HepG2 (cell line): ENCODE measurements around the gene THADA.

ENCODE experiments used
- ATM ChIP-seq: fragments of 450-650 bp; IDR thresholded peaks from 2 replicates; pipeline ENCODE4 v1.7.1; 2017; ENCODE audit warnings: mild to moderate bottlenecking, borderline replicate concordance
- CTCF ChIP-seq: sonication (generic); formaldehyde crosslinking; IDR thresholded peaks from 2 replicates; pipeline ENCODE4 v1.5.0; 2020; ENCODE audit warnings: mild to moderate bottlenecking, missing genetic modification reagents, moderate library complexity
- EZH2 ChIP-seq: conservative IDR thresholded peaks from 2 replicates; pipeline ENCODE4 v1.6.1; 2012; ENCODE audit warnings: mild to moderate bottlenecking, low read depth, low read length, moderate library complexity
- MIER3 ChIP-seq: IDR thresholded peaks from 2 replicates; pipeline ENCODE4 v1.6.1; 2016; ENCODE audit warnings: missing compliant biosample characterization, borderline replicate concordance
- POLR2A ChIP-seq, 2 experiments: IDR thresholded peaks; 2 replicates each; pipeline ENCODE4 v1.6.1; 2011; ENCODE audit warnings: low read depth in 2 of 2, low read length in 2 of 2, mild to moderate bottlenecking in 1 of 2, moderate library complexity in 1 of 2; ENCODE audit not compliant: insufficient read depth in 1 of 2
- TBL1XR1 ChIP-seq: fragments of 150-350 bp; IDR thresholded peaks from 2 replicates; pipeline ENCODE4 v1.6.1; 2014; ENCODE audit warnings: borderline replicate concordance, low read length; ENCODE audit not compliant: partially characterized antibody
- TMF1 ChIP-seq: sonication (generic); formaldehyde crosslinking; IDR thresholded peaks from 2 replicates; pipeline ENCODE4 v1.8.1; 2022; ENCODE audit warnings: low read depth, missing genetic modification reagents
- USF2 ChIP-seq, 2 experiments: sonication (generic) in 1 of 2; formaldehyde crosslinking in 1 of 2; IDR thresholded peaks; 2 replicates each; pipeline versions ENCODE4 v1.5.1 to v1.6.1; 2011 to 2020; ENCODE audit warnings: borderline replicate concordance in 1 of 2, low read depth in 1 of 2, low read length in 1 of 2, mild to moderate bottlenecking in 1 of 2, missing genetic modification reagents in 1 of 2, moderate library complexity in 1 of 2
- ZBTB26 ChIP-seq: IDR thresholded peaks from 2 replicates; pipeline ENCODE4 v1.6.1; 2016; ENCODE audit warnings: missing compliant biosample characterization, missing genetic modification reagents, borderline replicate concordance
- ZNF496 ChIP-seq: sonication (generic); formaldehyde crosslinking; IDR thresholded peaks from 2 replicates; pipeline ENCODE4 v1.8.1; 2023; ENCODE audit warnings: mild to moderate bottlenecking, moderate library complexity, missing genetic modification reagents; ENCODE audit not compliant: insufficient replicate concordance
- ZNF513 ChIP-seq: sonication (generic); formaldehyde crosslinking; conservative IDR thresholded peaks from 2 replicates; pipeline ENCODE4 v1.5.0; 2020; ENCODE audit warnings: missing genetic modification reagents
- ZNF598 ChIP-seq: sonication (generic); formaldehyde crosslinking; IDR thresholded peaks from 2 replicates; pipeline ENCODE4 v1.5.1; 2020; ENCODE audit warnings: mild to moderate bottlenecking, missing genetic modification reagents, borderline replicate concordance

GRCh38 chr2:43285987-43286386 lies 309.9 kb downstream of the THADA start:
- TF ChIP-seq TBL1XR1 (no peak), TMF1 (CRISPR knock-in tag) (no peak), CTCF (CRISPR knock-in tag) (no peak), USF2 (IDR thresholded peaks at IDR 0.05; ENCODE audit: low read depth, low read length) (no peak), USF2 (CRISPR knock-in tag; IDR thresholded peaks at IDR 0.05; ENCODE audit: borderline replicate concordance) (no peak), EZH2 (no peak), ZBTB26 (CRISPR knock-in tag) (no peak), MIER3 (no peak), ZNF496 (CRISPR knock-in tag) (no peak), ZNF598 (CRISPR knock-in tag) (no peak), ZNF513 (CRISPR knock-in tag) (no peak), ATM (no peak), POLR2A (IDR thresholded peaks at IDR 0.05; ENCODE audit: insufficient read depth in 1 of 2, low read depth in 2 of 2, low read length in 2 of 2) (no peak)
